ENCODE results near the gene WDR72.
"Not testable (repeated sequence)": the region's sequence is repeated elsewhere in the genome, so short reads cannot be mapped to it uniquely, and the experiment has no call there.

WDR72 gene

DNA sequence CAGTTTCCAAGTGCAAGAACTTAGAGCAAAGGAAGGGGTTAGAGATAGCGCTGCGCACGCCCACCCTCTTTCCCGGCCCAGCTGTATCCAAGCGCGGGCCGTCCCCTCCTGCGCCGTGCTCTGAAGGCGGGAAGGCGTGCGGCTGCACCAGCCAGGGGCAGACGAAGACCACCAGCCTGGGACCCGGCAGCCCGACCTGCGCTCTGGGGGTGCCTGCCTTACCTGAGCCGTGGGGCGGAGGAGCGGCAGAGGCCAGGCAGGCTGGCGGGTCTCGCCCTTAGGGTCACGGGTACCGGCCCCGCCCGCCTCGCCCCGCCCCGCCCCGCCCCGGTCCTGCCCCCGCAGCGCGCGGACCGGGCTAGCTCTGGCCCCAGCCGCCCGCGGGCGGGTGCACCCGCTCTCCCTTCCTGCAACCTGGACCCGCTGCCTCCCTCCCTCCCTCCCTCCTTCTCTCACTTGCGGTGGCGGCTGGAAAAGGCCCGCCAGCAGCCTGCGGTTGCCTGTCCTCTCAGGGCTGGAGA is at the start of gene WDR72:
WDR72 (minus strand) TSS at position 253 of the 521 bp plus-strand sequence. CDS start 26,514 bp downstream, outside the sequence.
- no peak for DNase-seq (ENCODE audit: low spot score)

DNA sequence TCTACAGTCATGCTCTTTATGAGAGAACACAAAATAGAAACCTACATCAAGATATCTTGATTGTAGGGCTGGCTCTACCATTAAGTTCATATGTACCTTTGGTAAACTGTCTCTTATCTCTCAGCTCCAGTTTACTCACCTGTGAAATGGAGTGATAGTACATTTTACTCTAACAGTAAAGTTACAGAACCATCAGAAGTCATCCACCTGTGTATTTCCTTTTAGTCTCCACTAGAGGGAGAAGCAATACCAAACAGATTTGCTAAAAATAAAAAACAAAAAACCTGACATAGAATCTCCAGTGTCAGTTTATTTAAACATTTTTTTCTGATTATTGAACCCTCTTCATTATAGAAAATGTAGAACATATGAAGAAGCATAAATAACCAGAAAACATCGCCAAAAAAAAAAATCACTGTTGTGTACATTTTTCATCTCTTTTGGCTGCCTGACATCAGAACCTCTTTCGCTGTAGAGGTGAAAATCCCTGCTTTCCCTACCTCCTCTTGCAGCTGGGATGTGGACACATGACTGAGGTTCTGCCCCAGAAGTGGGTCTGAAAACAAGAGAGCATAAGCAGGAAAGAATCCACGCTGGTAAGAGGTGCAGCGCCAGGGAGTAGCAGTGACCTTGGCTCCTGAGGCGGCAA is 48.7 kb upstream of the WDR72 start:
- no peak for DNase-seq (ENCODE audit: low spot score)

DNA sequence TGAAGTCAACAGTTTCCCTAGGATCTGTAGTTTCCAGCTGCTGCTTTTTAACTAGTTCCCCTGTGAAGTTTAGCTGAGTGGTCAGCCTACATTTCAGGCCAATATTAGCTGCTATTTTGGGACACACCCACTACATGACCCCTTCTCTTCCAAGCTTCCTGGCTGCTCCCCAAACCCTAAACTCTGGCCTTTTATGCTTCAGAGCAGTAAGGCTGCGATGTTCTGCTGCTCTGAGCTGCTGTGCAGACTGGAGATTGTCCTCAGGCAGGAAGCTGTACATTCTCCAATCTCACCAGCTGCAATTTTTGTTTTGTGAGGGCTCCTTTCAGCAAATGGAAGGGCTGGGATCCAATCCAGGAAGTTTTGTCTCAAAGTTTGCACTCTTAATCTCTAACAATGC is 48.0 kb upstream of the WDR72 start:
- DNase-seq (ENCODE audit: low spot score) = no peak

DNA sequence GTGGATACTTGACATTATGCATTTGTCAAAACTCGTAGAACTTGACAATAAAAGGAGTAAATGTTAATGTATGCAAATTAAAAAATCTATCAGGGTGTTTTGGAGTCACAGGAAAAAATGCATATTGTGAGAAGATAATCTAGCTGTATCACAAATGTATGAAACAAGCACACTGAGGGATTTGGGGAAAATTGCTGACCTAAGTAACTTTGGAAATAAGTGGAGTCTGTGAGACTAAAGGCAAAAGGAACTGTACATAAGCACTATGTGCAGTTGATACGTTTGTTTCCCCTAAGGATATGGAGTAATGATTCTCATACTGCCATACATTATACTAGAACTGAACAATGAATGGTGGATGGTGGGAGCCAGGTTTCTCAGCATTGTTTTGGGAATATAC is 43.2 kb upstream of the WDR72 start:
- no peak for DNase-seq (ENCODE audit: low spot score)

DNA sequence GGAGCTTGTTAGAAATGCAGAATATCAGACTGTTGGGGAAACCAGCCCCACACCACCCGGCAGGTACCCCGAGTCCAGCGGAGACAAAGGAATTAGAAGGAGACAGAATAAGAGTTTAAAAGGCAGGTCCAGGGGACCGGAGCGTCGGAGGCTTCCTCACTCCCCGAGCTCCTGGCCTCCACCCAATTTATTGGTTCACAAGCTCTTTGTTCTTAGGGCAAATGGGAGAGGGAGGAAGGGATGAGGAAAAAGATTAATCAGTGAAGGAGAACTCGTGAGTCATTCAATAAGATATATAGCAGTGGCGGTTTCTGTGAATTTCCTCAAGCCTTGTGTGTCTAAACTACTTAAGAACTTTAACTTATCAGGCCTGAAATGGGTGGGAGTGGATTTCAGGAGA is 32.1 kb upstream of the WDR72 start:
- DNase-seq (ENCODE audit: low spot score) = no peak

DNA sequence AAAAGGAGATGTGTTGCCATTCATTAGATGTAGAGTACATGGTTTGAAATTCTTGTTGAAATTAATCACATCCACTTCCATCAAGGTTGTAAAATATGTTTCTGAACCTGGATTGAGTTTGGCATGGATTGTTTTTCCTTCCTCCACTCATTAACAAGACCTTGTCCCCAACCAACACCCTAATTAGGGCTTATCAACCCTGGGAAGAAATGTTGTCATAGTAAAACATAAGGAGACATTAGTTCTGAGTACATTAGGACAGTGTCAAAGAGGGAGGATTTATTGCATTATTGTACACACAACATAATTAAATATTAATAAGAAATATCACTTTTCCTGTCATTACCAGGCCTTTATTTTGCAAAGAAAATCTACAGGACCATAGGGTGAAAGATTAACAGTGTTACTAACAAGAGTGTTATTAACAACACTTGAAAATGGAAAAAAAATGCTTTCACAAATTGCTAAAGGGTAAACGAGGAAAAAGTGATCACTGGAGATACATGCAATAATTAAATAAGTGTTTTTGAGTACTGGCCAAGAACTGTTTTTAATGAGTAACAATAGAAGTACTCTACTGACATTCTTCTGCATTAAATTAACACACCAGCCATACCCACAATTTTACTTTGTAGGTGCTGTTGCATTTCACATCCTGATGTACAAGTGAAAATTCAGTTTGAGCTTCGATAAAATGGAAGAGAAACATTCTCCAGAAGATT is 30.4 kb upstream of the WDR72 start:
- DNase-seq (ENCODE audit: low spot score) = no peak

DNA sequence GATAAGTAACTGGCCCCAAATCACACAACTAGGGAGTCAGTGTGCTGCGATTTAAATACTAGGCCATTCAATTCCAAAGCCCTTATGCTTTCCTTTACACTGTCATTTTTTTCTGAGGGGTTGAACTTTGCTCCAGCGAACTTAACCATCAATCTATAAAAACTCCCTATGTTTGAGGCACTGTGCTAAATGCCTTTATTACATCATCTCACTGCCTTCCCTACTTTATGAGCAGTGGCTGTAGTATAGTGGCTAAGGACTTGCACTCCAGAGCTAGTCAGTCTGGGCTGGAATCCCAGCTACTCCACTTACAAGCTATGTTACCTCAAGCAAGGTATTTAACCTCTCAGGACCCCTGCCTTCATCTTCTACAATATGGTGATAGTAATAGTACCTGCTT is 26.9 kb upstream of the WDR72 start:
- no peak for DNase-seq (ENCODE audit: low spot score)

DNA sequence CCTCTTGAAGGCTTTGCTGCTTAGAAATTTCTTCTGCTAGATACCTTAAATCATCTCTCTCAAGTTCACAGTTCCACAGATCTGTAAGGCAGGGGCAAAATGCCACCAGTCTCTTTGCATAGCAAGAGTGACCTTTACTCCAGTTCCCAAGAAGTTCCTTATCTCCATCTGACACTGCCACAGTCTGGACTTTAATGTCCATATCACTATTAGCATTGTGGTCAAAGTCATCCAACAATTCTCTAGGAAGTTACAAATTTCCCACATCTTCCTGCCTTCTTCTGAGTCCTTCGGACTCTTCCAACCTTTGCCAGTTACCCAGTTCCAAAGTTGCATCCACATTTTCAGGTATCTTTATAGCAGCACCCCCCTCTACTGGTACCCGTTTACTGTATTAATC is 25.8 kb upstream of the WDR72 start:
- not testable (repeated sequence) for DNase-seq (ENCODE audit: low spot score)

DNA sequence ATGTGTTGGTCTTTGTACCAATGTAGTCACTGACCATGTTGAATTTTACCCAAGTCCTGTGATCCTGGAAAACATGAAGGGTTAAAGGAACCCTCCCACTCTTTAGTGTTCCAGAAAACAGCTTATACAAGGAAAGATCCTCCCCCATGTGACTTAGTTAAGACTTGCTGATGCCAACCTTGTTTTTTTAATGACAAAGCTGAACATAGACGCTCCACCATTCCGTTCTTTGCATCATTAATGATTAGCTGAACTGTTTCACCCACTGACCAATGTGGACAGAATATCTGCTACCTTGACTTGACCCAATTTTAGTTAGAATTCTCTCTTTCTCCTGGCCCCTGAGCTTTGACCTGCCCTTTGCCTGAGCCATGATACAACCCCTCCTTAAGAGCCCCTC is 3.5 kb upstream of the WDR72 start:
- no peak for DNase-seq (ENCODE audit: low spot score)

DNA sequence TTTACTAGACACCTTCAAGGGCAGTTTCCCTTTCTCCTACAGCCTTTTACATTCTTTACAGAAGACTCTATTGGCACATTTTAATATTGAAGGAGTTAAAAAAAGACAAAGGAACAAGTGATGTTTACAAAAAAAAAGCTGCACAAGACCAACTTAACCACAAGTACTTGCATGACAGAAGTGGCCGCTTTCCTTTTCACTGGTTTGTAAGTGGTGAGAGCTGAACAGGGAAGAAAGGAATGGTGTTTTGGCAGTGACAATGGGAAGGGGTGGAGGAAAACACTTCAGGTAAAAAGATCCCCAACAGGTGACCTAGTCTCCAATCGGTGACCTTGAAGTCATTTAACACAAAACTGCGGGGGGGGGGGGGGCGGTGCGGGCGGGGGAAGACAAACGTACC is 1.1 kb downstream of the WDR72 start:
- DNase-seq (ENCODE audit: low spot score) = no peak

DNA sequence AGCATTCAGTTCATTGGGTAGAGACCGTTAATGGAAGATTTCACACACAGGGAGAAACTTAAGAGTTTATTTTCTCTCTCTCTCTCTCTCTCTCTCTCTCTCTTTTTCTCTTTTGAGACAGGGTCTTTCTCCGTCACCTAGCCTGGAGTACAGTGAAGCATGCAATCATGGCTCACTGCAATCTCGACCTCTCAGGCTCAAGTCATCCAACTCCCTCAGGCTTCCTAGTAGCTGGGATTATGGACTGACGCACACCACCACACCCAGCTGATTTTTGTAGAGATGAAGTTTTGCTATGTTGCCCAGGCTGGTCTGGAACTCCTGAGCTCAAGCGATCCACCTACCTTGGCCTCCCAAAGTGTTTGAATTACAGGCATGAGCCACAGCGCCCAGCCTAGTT is 1.6 kb downstream of the WDR72 start:
- DNase-seq (ENCODE audit: low spot score) = no peak

DNA sequence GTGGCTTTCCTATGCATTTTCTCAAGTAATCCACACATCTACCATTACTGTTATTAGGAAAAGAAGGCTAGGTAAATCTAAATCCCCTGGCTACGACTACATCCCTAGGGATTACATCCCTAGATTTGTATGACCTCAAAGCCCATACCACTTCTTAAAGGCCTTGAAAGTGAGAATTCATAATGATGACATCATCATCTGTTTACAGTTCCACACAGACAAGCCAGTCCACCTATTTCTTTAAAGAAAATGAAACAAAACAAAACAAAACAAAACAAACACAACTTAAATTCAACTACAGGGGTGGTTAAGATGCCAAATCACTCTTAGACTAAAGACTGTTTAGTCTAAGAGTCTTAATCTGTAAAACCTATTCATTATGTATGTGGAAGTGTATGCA is 5.7 kb downstream of the WDR72 start:
- no peak for DNase-seq (ENCODE audit: low spot score)

DNA sequence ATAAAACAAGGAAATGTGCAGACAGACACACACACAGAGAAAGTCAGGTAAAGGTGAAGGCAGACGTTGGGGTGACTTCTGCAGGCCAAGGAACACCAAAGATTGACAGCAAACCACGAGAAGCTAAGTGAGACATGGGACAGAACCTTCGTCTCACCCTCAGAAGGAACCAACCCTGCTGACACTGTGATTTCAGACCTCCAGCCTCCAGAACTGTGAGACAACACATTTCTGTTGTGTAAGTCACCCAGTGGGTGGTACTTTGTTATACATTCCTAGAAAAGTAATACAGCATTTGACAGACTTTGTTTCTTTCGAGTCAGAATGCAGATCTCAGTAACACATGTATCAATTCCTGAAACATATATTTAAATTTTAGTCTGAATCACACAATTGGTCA is 7.1 kb downstream of the WDR72 start:
- DNase-seq (ENCODE audit: low spot score) = no peak

DNA sequence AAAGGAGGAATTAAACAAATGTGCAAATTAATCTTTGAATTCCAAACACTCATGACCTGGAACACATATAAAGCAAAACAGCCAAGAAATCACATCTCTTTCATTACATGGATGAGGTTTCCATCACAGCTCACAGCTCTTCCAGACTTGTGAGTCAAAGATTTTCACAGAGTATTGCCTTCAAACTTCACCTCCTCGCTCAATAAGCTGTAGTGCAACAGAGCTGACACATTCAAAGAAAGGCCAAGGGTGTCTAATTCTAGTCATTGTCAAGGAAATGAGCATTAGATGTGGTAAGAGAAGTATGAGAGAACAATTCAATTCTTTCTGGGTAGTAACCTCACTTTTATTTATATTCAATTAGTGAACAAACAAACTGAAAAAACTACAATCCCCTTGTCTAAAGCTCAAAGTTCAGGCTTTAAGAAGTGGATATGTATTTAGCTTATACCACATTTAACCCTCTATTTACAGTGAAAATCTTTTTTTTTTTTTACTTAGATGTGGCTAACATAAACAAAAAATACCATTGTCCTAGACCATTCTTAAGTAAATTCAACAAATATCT is 11.9 kb downstream of the WDR72 start:
- DNase-seq (ENCODE audit: low spot score) = no peak

DNA sequence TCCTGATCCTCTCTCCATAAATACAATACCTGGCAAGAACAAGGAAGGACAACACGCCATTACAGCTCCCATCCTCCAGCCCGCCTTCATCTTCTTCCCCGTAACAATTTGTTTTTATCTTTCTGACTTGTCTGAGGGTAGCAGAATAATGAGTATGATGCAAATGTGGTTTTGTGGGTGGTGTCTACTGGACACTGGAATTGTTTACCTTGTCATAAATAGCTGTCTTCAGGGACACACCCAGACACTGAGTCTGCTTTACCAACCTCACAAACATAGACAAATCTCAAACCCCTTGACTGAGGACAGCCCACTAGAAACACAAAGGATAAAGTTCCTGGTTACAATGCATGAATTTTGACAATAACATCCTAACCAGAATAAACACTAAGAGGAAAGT is 13.4 kb downstream of the WDR72 start:
- DNase-seq (ENCODE audit: low spot score) = no peak

DNA sequence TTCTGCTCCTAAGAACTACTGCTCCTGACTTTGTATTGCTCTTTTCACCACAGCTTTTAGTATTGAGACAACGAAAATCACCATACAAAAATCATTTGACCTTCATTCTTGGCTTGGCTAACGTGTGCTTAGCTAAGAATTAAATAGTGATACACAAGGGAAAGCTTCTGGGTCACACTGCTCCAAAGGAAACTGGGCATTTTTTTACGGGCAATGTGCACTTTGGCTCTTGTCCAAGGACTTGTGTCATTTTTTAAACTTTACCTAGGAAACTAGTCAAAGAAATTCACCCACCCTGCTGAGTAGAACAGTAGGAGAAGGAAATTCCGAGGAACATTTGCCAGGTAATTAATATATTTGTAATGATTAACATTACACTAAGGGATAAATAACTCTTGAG is 19.8 kb downstream of the WDR72 start:
- DNase-seq (ENCODE audit: low spot score) = no peak

DNA sequence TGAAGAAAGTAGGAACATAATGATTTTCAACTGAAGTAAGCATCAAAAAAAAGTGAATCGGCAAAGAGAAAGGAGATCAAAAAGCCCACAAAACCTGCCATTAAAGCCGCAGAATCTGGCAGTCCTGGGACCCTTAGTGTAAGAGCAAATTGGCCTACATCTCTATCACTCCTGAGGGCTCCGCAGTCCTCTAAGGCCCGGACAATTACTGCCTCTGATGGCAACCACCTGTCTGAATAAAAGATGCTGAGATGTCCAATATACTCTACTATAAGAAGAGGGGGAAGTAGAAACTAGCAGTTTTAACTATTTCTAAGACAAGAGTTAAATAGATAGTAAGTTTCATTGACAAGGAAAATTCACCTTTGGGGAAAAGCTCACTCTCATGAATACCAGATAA is 20.3 kb downstream of the WDR72 start:
- DNase-seq (ENCODE audit: low spot score) = no peak

DNA sequence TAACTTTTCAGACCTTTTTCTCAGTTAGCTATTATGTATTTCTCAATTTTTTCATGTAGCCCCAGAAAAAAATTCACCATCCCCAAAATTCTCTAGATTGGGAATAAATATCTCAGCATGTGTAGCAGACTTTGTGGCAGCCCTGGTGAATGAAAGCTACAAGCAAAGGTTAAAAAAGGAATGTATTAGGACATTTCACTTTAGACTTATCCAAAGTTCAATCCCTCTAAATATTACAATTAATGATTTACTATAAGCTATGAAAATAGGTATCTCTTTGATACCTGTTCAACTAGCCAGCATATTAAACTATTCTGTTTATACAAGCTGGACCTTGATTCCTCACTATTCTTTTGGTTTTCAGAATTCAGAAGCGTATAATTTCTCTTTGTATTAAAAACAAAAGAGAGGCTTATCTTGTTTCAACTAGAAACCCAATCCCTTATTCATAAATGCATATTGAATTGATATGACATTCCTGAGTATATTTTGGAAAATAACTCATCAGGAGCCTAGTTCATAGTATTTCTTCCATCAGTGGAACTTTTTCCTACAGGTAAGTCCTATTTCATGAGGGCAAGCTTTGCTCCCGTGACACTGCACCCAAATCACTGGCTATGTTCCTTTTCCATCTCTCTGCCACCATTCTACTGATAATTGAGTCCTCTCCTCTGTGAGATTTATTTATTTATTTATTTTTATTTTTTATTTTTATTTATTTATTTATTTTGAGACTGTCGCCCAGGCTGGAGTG is 38.0 kb downstream of the WDR72 start:
- DNase-seq (ENCODE audit: low spot score) = no peak

DNA sequence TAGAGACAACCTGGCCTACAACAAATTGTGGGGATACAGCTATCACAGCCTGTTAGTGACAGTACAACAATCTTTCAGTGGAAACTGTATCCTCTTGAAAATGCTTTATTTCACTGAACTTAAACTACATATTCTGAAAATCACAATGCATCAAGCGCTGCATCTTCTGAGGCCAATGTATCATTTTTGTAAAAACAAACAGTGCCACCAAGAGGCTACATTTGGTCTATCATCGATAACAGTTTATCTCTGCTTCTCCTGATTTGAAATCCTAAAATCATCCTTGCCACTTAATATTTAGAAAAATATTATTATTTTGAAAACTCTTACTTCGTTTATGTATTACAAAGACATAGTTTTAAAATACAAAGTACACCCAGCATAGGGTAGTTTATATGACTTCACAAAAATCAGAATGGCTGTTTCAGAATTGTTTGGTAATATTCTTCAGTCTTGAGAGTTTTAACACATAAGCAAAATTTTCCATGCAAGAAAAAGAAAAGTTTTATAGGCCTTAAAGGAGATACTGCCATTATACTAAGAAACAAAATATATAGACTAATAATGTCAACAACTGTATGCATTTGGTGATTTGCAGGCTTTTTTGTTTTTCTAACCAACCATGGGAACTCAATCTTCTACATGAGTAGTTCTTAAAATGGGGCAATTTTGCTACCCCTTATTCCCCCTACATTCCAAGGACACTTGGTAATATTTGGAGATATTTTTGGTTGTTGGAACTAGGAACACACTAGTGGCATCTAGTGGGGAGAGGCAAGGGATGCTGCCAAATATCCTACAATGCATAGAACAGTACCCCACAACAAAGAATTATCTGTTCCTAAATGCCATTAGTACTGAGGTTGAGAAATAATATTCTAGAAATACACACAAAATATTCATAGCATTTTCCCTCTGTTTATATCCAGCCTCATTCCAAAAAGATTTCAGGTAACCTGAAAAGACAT is 42.3 kb downstream of the WDR72 start:
- DNase-seq (ENCODE audit: low spot score) = no peak

DNA sequence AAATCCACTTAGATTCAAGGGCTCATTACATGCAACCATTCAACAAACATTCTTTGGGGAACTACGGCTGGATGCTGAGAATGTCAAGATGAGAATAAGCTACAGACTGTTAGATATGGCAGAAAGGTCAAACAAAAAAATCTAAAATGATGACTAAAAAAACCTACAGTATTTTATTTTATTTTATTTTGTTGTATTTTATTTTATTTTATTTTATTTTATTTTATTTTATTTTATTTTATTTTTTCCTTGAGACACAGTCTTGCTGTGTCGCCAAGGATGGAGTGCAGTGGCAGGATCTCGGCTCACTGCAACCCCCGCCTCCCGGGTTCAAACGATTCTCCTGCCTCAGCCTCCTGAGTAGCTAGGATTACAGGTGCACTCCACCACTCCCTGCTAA is 46.2 kb downstream of the WDR72 start:
- DNase-seq (ENCODE audit: low spot score) = no peak

DNA sequence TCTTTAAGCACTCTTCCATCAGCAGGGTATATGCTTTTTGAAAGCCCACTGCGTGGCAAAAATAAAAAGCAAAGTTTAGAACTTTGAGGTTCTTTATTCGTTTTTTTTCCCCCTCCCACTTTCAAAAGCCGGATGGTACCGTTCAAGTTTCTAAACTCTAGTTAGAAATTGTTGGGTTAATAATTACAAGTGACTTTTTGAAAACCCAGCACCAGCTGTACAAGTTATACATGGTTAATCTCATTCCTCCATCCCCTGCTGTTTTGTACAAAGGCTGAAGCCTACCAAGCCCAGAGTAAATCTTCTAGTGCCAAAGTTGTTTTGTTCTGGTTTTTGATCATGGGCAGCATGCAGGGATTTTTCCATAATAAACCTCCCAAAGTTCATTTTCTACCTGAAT is 48.6 kb downstream of the WDR72 start:
- DNase-seq (ENCODE audit: low spot score) = no peak

DNA sequence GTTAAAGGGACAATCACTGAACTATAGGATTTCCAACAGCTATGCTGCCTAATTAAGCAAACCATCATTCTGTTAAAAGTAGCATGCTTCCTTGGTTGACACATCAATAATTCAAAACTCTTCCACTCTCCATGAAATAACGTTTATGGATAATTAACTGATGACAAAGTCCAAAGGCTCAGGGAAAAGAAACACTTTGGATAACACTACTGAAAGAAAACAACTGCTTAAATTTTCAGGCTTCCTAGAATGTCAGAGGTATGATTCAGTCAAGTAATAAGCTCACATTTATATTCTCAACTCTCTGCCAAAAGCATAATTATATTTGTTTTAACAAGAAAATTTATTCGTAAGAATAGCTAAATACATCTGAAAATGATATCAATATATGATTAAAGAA is 49.6 kb downstream of the WDR72 start:
- DNase-seq (ENCODE audit: low spot score) = no peak
